NCI-H748 (cell line): ENCODE results near the gene CCDC159.
"Not testable (repeated sequence)": the region's sequence is repeated elsewhere in the genome, so short reads cannot be mapped to it uniquely, and the experiment has no call there.

Experiments
- DNase-seq: peaks from one replicate; lab custom pipeline; 2025; ENCODE audit not compliant: unreplicated experiment; lab: John Stamatoyannopoulos, UW

The CCDC159 gene

DNA sequence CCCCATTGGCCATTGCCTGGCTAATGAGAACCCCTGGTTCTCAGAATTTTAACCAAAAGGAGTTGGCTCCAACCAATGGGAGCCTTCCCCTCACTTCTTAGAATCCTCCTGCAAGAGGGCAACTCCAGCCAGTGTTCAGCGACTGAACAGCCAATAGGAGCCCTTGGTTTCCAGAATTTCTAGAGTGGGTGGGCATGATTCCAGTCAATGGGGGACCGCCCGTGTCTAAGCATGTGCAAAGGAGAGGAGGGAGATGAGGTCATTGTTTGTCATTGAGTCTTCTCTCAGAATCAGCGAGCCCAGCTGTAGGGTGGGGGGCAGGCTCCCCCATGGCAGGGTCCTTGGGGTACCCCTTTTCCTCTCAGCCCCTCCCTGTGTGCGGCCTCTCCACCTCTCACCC lies 18.6 kb downstream of the CCDC159 start:
- DNase-seq, result no peak

GRCh38 chr19:11365557-11366117 lies 19.3 kb downstream of the CCDC159 start:
- no peak for DNase-seq

DNA sequence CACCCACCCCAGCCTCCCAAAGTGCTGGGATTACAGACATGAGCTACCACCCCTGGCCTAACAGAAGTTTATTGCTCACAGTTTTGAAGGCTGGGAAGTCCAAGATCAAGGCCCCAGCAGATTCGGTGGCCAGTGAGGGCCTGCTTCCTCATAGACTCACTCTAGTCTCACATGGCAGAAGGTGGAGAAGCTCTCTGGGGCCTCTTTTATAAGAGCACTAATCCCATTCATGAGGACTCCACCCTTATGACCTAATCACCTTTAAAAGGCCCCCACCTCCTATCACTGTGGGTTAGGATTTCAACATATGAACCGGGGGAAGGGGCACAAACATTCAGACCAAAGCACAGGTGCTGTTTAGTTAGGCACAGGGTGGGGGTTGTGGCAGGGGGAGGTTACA lies 21.2 kb downstream of the CCDC159 start:
- DNase-seq, result no peak

GRCh38 chr19:11370744-11371143 lies 24.4 kb downstream of the CCDC159 start:
- no peak for DNase-seq

DNA sequence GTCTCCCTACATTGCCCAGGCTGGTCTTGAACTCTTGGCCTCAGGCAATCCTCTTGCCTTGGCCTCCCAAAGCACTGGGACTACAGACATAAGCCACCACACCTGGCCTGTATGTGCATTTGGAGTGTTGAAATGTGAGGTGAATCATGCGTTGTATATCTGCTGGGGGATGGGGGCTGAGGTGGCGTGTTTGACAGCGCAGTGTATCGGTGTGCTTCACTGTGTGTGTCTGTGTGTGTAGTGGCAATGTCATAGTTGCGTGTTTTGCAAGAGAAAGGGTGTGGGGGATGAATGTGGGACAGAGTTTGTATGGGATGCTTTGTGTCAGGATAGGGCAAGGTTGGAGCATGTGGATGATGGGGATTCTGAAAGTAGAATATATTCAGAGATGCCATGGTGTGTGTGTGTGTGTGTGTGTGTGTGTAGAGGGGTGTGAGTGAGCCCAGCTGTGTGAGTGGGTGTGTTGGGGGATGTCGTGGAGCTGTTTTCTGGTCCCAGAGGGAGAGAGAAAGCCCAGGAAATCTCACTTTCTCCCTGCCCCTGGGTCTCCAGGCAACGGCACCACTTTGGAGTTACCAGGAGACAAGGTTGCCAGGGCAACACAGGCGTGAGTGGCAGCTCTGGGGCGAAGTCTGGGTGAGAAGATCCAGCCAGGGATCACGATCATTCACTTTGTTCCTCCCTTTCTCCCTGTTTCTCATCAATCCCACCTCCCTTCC lies 27.0 kb downstream of the CCDC159 start:
- DNase-seq, result peak; percentile 93

DNA sequence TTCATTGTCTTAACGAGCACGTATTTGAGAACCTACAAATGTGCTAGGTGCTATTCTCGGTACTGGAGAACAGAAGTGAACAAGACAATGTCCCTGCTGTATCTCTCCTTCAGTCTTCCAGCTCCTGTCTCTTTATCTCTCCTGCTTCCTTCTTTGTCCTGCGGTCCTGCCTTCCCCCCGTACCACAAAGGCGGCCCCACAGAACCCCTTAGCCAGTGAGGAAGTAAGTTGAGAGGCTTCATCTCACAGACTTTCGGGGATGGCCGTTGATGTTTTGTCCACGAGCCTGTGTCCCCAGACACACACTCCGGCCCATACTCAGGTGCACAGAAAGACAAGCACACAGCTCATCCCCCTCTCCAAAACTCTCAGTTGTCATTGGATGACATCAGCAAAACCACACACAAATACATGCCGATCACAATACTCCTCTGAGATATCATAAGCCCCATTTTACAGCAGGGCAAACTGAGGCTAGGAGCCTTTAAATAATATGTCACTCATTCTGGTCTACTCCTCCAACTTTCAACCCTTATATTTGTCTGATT lies 27.6 kb downstream of the CCDC159 start:
- peak; percentile 54 for DNase-seq

GRCh38 chr19:11374433-11375142 lies 28.3 kb downstream of the CCDC159 start, which contains the start of gene SWSAP1:
Gene SWSAP1 (plus strand): TSS chr19:11374666. CDS start chr19:11374681, 15 bp downstream.
- DNase-seq, result peak; percentile 98

- peak; percentile 32 for DNase-seq
Observed at GRCh38 chr19:11375143-11375948, 29.0 kb downstream of the CCDC159 start.

- DNase-seq, result no peak
Observed at GRCh38 chr19:11377237-11377636, 30.9 kb downstream of the CCDC159 start.

DNA sequence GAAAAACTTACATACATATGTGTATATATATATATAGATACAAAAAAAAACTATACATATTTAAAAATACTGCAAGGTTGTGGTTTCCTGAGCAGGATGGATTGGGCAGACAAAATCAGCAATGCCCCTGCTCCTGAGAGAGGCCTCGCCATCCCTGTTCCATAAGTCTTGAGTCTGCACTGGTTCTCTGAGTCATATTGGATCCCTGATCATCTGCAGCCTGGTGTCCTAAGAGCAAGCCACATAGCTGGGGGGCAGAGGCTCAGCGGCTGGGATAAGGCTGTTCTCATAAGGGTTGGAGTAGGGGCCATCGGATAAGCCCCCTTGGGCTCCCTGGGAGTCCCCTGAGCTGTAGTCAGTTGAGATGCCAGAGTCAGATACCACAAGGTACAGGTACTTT lies 31.4 kb downstream of the CCDC159 start:
- DNase-seq, result no peak

DNA sequence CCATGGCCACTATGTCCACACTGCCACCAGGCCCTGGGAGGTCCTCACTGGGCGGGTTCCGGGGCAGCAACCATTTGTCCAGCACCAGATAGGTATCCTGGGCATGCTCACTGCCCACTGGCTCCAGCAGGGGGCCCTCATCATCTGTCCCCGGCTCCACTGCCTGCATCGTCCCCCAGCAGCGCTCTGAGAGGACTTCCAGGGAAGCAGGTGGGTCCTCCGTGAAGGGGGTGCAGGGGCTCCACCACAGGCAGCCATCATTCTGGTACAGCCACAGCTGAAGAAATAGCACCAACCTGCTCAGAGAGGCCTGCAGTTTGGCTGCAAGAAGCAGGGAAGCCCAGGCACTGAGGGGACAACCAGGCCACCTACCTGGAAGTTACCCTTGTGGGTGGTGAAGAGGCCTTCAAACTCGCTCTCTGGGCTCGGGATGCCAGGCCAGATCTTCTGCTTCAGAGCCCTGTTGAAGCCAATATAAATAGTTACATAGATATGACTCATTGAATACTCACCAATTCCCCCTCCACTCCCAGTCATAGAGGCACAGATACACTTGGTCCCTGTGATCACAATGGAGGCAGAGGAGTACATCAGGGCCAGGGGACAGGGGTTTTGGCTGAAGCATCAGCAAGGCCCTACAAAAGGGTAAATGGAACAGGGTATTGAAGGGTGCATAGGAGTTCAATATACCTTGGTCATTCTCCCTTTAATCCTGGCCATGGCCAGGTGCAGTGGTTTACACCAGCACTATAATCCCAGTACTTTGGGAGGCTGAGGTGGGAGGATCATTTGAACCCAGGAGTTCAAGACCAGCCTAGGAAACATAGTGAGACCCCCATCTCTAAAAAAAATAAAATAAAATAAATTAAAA lies 32.2 kb downstream of the CCDC159 start:
- DNase-seq, result peak; percentile 52

DNA sequence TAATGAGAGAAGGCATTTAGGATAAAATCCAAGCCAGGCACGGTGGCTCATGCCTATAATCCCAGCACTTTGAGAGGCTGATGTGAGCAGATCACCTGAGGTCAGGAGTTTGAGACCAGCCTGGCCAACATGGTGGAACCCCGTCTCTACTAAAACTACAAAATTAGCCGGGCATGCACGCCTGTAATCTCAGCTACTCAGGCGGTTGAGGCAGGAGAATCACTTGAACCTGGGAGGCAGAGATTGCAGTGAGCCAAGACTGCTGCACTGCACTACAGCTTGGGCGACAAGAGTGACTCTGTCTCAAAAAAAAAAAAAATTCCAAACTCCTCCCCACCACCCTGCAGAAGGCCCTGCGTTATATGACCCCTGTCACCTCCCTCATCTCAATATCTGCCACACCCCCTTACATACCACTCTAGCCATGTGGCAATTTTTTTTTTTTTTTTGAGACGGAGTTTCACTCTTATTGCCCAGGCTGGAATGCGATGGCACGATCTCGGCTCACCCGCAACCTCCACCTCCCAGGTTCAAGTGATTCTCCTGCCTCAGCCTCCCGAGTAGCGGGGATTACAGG lies 33.0 kb downstream of the CCDC159 start:
- DNase-seq, result not testable (repeated sequence)

DNA sequence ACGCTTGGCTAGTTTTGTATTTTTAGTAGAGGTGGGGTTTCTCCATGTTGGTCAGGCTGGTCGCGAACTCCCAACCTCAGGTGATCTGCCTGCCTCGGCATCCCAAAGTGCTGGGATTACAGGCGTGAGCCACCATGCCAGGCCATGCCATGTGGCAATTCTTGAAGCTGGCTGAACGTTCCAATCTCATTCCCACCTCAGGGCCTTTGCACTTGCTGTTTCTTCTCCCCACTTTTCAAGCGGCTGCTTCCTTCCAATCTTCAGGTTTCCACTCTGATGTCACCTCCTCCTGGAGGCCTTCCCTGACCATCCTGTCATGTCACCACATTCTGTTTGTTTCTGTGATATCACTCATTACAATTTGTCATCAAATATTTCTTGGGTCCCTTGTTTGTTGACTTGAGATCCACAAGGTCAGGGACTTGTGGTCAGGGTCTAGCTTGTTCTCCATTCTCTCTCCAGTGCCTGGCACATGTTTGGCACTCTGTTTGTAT lies 33.6 kb downstream of the CCDC159 start:
- no peak for DNase-seq

DNA sequence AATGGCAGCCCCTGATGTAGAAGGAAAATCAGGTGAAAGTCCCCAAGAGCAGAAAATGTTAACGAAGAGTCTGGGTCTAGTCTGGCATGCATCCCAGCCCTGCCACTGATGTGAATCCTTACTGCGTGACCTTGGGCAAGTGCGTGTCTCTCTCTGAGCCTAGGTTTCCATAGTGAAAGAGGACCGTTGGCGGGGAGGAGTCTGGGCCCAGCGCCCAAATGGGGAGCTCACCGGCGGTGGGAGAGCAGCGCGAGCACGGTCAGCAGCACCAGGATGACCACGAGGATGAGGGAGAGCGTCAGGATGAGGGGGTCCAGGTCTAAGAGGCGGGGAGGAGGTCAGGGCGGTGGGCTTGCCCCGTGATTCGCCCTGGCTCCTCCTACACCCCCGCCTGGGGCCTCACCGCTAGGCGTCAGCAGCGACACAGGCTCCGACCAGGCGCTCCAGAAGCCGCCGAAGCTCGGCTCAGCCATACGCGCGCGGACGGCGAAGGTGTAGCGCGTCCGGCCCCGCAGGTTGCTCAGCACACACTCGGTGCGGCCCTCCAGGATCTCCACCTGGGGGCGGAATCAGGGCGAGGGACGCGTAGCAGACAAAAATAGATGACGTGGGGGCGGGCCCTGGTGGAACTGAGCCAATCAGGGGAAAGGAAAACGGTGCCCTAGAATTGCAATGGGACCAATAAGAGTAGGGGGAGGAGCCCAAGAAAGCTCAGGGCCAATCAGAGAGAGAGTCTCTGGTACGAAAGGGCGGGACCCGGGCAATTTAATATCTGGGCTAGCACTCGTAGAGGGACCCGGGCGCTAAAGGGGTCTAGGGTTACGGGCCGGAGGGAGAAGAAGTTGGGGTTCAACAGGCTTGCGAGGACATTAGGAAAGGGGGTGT lies 34.6 kb downstream of the CCDC159 start:
- peak; percentile 97 for DNase-seq

DNA sequence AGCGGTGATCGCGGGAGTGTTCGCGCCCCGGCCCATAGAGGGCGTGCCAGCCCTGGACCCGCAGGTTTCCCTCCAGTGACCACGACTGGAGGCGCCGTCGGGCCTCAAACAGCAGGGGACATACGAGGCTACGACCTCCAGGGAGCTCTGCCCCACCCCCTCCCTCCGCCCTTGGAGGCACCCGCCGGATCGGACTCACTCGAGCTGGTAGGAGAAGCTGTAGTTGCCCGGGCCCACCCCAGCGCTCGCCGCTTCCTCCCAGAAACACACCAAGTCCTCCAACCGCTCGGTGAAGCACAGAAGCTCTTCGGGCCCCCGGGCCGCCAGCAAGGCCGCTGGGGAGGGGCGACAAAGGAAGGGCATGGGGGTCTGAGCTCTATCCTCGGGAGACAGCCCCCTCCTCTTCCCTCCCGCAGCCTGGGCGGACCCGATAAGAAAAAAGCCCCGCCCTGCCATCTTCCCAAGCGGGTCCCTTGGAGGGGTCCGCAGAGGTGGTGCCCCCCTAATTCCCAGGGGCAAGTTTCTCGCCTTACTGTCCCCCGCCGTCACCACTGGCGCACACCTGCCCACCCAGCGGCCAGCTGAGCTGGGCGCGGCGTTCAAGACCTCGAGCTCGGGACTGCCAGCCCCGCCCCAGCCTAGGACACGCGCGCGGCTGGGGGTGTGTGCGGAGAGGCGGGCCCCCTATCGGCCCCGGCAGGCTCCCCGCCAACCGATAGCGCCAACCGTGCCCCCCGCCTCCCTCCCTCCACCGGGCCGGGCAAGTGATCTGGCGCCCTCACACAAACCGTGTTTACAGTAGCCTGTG lies 36.8 kb downstream of the CCDC159 start:
- DNase-seq, result peak; percentile 63

DNA sequence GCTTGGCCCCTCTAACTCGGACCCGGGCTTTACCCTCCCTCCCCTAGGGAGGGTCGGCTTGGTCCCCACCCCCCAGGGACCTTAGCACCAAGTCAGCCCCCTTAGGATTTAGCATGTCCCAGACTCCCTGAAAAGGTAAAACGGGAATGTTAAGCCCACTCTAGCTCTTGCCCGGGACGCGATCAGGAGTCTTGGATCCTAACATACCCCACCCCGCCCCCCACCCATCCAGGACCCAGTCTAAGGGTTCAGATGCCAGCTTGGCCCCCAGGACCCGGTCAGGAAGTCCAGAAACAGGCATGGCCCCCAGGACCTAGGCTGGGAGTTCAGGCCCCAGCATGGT lies 37.4 kb downstream of the CCDC159 start:
- no peak for DNase-seq

DNA sequence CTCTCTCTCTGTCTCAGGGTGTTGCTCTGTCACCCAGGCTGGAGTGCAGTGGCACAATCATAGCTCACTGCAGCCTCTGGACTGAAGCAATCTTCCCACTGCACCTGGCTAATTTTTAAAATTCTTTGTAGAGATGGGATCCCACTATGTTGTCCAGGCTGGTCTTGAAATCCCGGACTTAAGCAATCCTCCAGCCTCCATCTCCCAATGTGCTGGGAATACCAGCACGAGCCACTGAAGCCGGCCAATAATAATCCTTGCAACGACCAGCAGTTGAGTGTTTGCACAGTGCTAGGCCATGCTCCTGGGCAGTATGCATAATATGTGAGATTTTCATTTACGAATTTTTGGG lies 38.4 kb downstream of the CCDC159 start:
- DNase-seq, result no peak
